PC-9 (cell line): ENCODE data around the gene MYH15.

Source experiments
- CTCF ChIP-seq: fragments of 200-600 bp; sonication (generic); conservative IDR thresholded peaks from 2 replicates; pipeline ENCODE4 v1.6.1; 2017; ENCODE audit warnings: mixed run types, antibody characterized with exemption, mild to moderate bottlenecking, moderate library complexity
- EZH2 ChIP-seq: fragments of 200-600 bp; sonication (generic); IDR thresholded peaks from 2 replicates; pipeline ENCODE4 v1.8.0; 2017; ENCODE audit warnings: antibody characterized with exemption, low read depth

GRCh38 chr3:108394563-108394962, 115.8 kb downstream of the MYH15 start:
- TF ChIP-seq CTCF (no peak), EZH2 (no peak)
